Liver (tissue), 9 donors: Measurements from ENCODE around the gene ZNF627. TPM values are rescaled to one million over a fixed set of nuclear protein-coding genes. Genes with fewer than 3 reads are reported as not detected.

Experiments
- DNase-seq: peaks from one replicate; pipeline ENCODE4 v3.0.0-alpha.2; 2017; ENCODE audit warnings: low spot score
- H3K27ac ChIP-seq, 2 donors: one replicate each; pipeline ENCODE4 v1.7.0; 2013; ENCODE audit warnings: inconsistent platforms in 2 of 2, low read length in 2 of 2, control low read depth in 1 of 2, low read depth in 1 of 2, mild to moderate bottlenecking in 1 of 2
- H3K27me3 ChIP-seq, 4 donors: one replicate each; pipeline versions ENCODE4 v1.6.1 to v1.7.0; 2013; ENCODE audit warnings: low read length in 3 of 4, inconsistent platforms in 1 of 4, mild to moderate bottlenecking in 1 of 4, moderate library complexity in 1 of 4; ENCODE audit not compliant: control insufficient read depth in 4 of 4, insufficient read depth in 4 of 4
- H3K36me3 ChIP-seq, 4 donors: one replicate each; pipeline versions ENCODE4 v1.6.1 to v1.7.0; 2013; ENCODE audit warnings: low read length in 3 of 4, mild to moderate bottlenecking in 3 of 4, low read depth in 1 of 4, moderate library complexity in 1 of 4; ENCODE audit not compliant: control insufficient read depth in 4 of 4, insufficient read depth in 3 of 4
- H3K4me1 ChIP-seq, 4 donors: one replicate each; pipeline versions ENCODE4 v1.6.1 to v1.7.0; 2013; ENCODE audit warnings: low read length in 3 of 4, mild to moderate bottlenecking in 3 of 4, moderate library complexity in 1 of 4; ENCODE audit not compliant: control insufficient read depth in 4 of 4, insufficient read depth in 4 of 4
- H3K4me3 ChIP-seq, 3 donors: one replicate each; pipeline versions ENCODE4 v1.6.1 to v1.7.0; 2013; ENCODE audit warnings: low read length in 3 of 3, control low read depth in 1 of 3, low read depth in 1 of 3, mild to moderate bottlenecking in 1 of 3
- H3K9ac ChIP-seq, 2 donors: one replicate each; pipeline ENCODE4 v1.7.0; 2013; ENCODE audit warnings: low read length in 2 of 2, mild to moderate bottlenecking in 2 of 2, moderate library complexity in 2 of 2, control low read depth in 1 of 2, low read depth in 1 of 2
- H3K9me3 ChIP-seq, 4 donors: one replicate each; pipeline versions ENCODE4 v1.6.1 to v1.7.0; 2013; ENCODE audit warnings: low read length in 3 of 4; ENCODE audit not compliant: control insufficient read depth in 4 of 4
- EGR1 ChIP-seq, 2 donors: IDR thresholded peaks; 2 replicates each; pipeline ENCODE4 v1.6.1; 2016 to 2018; ENCODE audit warnings: antibody characterized with exemption in 2 of 2, low read depth in 2 of 2
- FOXA1 ChIP-seq: IDR thresholded peaks from 2 replicates; pipeline ENCODE4 v1.6.1; 2016; ENCODE audit warnings: antibody characterized with exemption
- FOXA2 ChIP-seq: IDR thresholded peaks from 2 replicates; pipeline ENCODE4 v1.6.1; 2016; ENCODE audit warnings: antibody characterized with exemption
- GABPA ChIP-seq, 2 donors: IDR thresholded peaks in 1 of 2; conservative IDR thresholded peaks in 1 of 2; 2 replicates each; pipeline ENCODE4 v1.6.1; 2016; ENCODE audit warnings: antibody characterized with exemption in 2 of 2, mild to moderate bottlenecking in 1 of 2, moderate library complexity in 1 of 2
- HNF4A ChIP-seq, 2 donors: conservative IDR thresholded peaks; 2 replicates each; pipeline ENCODE4 v1.6.1; 2016; ENCODE audit warnings: antibody characterized with exemption in 2 of 2, mild to moderate bottlenecking in 2 of 2
- HNF4G ChIP-seq: IDR thresholded peaks from 2 replicates; pipeline ENCODE4 v1.6.1; 2016; ENCODE audit warnings: antibody characterized with exemption
- JUND ChIP-seq, 2 donors: IDR thresholded peaks; 2 replicates each; pipeline ENCODE4 v1.6.1; 2016; ENCODE audit warnings: antibody characterized with exemption in 2 of 2
- MAX ChIP-seq: IDR thresholded peaks from 2 replicates; pipeline ENCODE4 v1.6.1; 2016; ENCODE audit warnings: antibody characterized with exemption
- NR2F2 ChIP-seq: IDR thresholded peaks from 2 replicates; pipeline ENCODE4 v1.6.1; 2016; ENCODE audit warnings: antibody characterized with exemption
- RAD21 ChIP-seq, 2 donors: IDR thresholded peaks; 2 replicates each; pipeline ENCODE4 v1.6.1; 2016; ENCODE audit warnings: antibody characterized with exemption in 2 of 2, mild to moderate bottlenecking in 2 of 2
- RXRA ChIP-seq, 2 donors: IDR thresholded peaks; 2 replicates each; pipeline ENCODE4 v1.6.1; 2017 to 2018; ENCODE audit warnings: antibody characterized with exemption in 2 of 2, mild to moderate bottlenecking in 1 of 2
- SP1 ChIP-seq: IDR thresholded peaks from 2 replicates; pipeline ENCODE4 v1.6.1; 2018; ENCODE audit warnings: antibody characterized with exemption, mild to moderate bottlenecking
- TAF1 ChIP-seq: conservative IDR thresholded peaks from 2 replicates; pipeline ENCODE4 v1.6.1; 2016; ENCODE audit warnings: antibody characterized with exemption, mild to moderate bottlenecking
- ZBTB33 ChIP-seq: IDR thresholded peaks from 2 replicates; pipeline ENCODE4 v1.6.1; 2016; ENCODE audit warnings: antibody characterized with exemption
- WGBS: extraction: QIAGEN DNeasy Blood & Tissue Kit; methylation state at CpG from one replicate; pipeline ENCODE4 v1.1.7; 2013; 5-methylcytosine and 5-hydroxymethylcytosine counted together
- polyA plus RNA-seq, 2 donors: library from polyadenylated mRNA; stranded (reverse) in 1 of 2; unstranded in 1 of 2; fragments of 200-250 nt in 1 of 2; fragments of >200 nt in 1 of 2; fragmentation: Nextera tagmentation in 1 of 2; extraction: Ambion mirVana in 1 of 2; gene quantifications; one replicate each; pipeline versions ENCODE4 v1.2.1 to v1.2.3, GENCODE V29; 2013 to 2015
- total RNA-seq, 2 donors: library from RNA; depleted of rRNA; stranded (reverse); fragments of >200 nt; gene quantifications; one replicate each; pipeline ENCODE4 v1.2.3, GENCODE V29; 2014
- TF ChIP-seq, protein P1 (sequence below): IDR thresholded peaks from 2 replicates; pipeline ENCODE4 v1.6.1; 2016; ENCODE audit warnings: antibody characterized with exemption, mild to moderate bottlenecking
- TF ChIP-seq, protein P2 (sequence below): IDR thresholded peaks from 2 replicates; pipeline ENCODE4 v1.6.1; 2016; ENCODE audit warnings: antibody characterized with exemption
- TF ChIP-seq, protein P3 (sequence below): fragments of 150-350 bp; IDR thresholded peaks from 2 replicates; pipeline ENCODE4 v1.5.1; 2017; ENCODE audit warnings: improper control_type of control experiment, low read depth, low read length; ENCODE audit not compliant: missing input control
- donor health status: healthy.
- donor health status: healthy.
- donor health status: healthy.
- donor health status: healthy.
- donor health status: healthy.

Gene ZNF627
- total and polyA plus RNA-seq, 4 donors, result 3.2 to 9.6 (median 5.4) TPM

- no peaks in the 10 kb centered on the region for H3K36me3 ChIP-seq
- WGBS, result 60% methylated on average over 3 of the region's 3 CpGs
- no peak overlapping the region for H3K9ac ChIP-seq
- no peak for DNase-seq
- no peak overlapping the region for H3K27ac ChIP-seq
- H3K4me1 ChIP-seq, result peaks cover 0 to 13% (median 7%) of the 10 kb centered on the region in 4 donors
- H3K4me3 ChIP-seq, result no peak overlapping the region
- no peaks in the 10 kb centered on the region for H3K27me3 ChIP-seq
- no peaks in the 10 kb centered on the region for H3K9me3 ChIP-seq
- TF ChIP-seq, protein P1, sequence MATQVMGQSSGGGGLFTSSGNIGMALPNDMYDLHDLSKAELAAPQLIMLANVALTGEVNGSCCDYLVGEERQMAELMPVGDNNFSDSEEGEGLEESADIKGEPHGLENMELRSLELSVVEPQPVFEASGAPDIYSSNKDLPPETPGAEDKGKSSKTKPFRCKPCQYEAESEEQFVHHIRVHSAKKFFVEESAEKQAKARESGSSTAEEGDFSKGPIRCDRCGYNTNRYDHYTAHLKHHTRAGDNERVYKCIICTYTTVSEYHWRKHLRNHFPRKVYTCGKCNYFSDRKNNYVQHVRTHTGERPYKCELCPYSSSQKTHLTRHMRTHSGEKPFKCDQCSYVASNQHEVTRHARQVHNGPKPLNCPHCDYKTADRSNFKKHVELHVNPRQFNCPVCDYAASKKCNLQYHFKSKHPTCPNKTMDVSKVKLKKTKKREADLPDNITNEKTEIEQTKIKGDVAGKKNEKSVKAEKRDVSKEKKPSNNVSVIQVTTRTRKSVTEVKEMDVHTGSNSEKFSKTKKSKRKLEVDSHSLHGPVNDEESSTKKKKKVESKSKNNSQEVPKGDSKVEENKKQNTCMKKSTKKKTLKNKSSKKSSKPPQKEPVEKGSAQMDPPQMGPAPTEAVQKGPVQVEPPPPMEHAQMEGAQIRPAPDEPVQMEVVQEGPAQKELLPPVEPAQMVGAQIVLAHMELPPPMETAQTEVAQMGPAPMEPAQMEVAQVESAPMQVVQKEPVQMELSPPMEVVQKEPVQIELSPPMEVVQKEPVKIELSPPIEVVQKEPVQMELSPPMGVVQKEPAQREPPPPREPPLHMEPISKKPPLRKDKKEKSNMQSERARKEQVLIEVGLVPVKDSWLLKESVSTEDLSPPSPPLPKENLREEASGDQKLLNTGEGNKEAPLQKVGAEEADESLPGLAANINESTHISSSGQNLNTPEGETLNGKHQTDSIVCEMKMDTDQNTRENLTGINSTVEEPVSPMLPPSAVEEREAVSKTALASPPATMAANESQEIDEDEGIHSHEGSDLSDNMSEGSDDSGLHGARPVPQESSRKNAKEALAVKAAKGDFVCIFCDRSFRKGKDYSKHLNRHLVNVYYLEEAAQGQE, result no peak
- no peak for TF ChIP-seq FOXA2
- no peak for TF ChIP-seq EGR1 (IDR thresholded peaks at IDR 0.05; ENCODE audit: low read depth in 2 of 2)
- no peak for TF ChIP-seq ZBTB33
- TF ChIP-seq SP1, result no peak
- TF ChIP-seq FOXA1, result no peak
- TF ChIP-seq, protein P2, sequence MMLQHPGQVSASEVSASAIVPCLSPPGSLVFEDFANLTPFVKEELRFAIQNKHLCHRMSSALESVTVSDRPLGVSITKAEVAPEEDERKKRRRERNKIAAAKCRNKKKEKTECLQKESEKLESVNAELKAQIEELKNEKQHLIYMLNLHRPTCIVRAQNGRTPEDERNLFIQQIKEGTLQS, result no peak
- no peak for TF ChIP-seq RXRA (IDR thresholded peaks at IDR 0.05)
- no peak for TF ChIP-seq HNF4G
Observed at GRCh38 chr19:11581740-11582139, 15.5 kb upstream of the ZNF627 start.

- H3K36me3 ChIP-seq, result no peaks in the 10 kb centered on the region
- H3K9ac ChIP-seq, result no peak overlapping the region
- no peaks in the 10 kb centered on the region for H3K27me3 ChIP-seq
- WGBS, result 73% methylated on average over 6 of the region's 6 CpGs
- peaks cover 0 to 8% (median 7%) of the 10 kb centered on the region in 4 donors for H3K4me1 ChIP-seq
- H3K9me3 ChIP-seq, result no peaks in the 10 kb centered on the region
- no peak overlapping the region for H3K4me3 ChIP-seq
- no peak for DNase-seq
- TF ChIP-seq FOXA2 (no peak), RXRA (IDR thresholded peaks at IDR 0.05) (no peak), TAF1 (no peak), NR2F2 (no peak), RAD21 (IDR thresholded peaks at IDR 0.05) (no peak), HNF4A (conservative IDR thresholded peaks at IDR 0.05) (no peak), JUND (IDR thresholded peaks at IDR 0.05) (no peak), GABPA (IDR thresholded peaks at IDR 0.05 in 1 of 2, conservative IDR thresholded peaks at IDR 0.05 in 1 of 2) (no peak), EGR1 (IDR thresholded peaks at IDR 0.05; ENCODE audit: low read depth in 2 of 2) (no peak), ZBTB33 (no peak), SP1 (no peak), MAX (no peak)
- TF ChIP-seq, protein P2, result no peak
- TF ChIP-seq, protein P1, result no peak
- TF ChIP-seq, protein P3, sequence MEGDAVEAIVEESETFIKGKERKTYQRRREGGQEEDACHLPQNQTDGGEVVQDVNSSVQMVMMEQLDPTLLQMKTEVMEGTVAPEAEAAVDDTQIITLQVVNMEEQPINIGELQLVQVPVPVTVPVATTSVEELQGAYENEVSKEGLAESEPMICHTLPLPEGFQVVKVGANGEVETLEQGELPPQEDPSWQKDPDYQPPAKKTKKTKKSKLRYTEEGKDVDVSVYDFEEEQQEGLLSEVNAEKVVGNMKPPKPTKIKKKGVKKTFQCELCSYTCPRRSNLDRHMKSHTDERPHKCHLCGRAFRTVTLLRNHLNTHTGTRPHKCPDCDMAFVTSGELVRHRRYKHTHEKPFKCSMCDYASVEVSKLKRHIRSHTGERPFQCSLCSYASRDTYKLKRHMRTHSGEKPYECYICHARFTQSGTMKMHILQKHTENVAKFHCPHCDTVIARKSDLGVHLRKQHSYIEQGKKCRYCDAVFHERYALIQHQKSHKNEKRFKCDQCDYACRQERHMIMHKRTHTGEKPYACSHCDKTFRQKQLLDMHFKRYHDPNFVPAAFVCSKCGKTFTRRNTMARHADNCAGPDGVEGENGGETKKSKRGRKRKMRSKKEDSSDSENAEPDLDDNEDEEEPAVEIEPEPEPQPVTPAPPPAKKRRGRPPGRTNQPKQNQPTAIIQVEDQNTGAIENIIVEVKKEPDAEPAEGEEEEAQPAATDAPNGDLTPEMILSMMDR, result no peak
- no peak overlapping the region for H3K27ac ChIP-seq
Observed at GRCh38 chr19:11586331-11586730, 11.0 kb upstream of the ZNF627 start.
